T47D (cell line): ENCODE data around the gene HOMEZ.
"Not testable (repeated sequence)": the region's sequence is repeated elsewhere in the genome, so short reads cannot be mapped to it uniquely, and the experiment has no call there.

Experiments
- DNase-seq, 2 experiments: peaks; one replicate each; pipeline versions ENCODE4 v3.0.0 to v3.0.0-alpha.2; 2011 to 2012; ENCODE audit warnings: low read depth in 1 of 2, low spot score in 1 of 2
- JUND ChIP-seq: IDR thresholded peaks from 2 replicates; pipeline ENCODE4 v1.6.1; 2012; ENCODE audit warnings: low read depth
- in situ Hi-C: cut with HindIII; loops from 2 replicates; pipeline ENCODE4 v1.10.0; 2016; ENCODE audit warnings: low sequenced_read_pairs, low pct_unique_long_range_greater_than_20kb

HOMEZ gene, protein sequence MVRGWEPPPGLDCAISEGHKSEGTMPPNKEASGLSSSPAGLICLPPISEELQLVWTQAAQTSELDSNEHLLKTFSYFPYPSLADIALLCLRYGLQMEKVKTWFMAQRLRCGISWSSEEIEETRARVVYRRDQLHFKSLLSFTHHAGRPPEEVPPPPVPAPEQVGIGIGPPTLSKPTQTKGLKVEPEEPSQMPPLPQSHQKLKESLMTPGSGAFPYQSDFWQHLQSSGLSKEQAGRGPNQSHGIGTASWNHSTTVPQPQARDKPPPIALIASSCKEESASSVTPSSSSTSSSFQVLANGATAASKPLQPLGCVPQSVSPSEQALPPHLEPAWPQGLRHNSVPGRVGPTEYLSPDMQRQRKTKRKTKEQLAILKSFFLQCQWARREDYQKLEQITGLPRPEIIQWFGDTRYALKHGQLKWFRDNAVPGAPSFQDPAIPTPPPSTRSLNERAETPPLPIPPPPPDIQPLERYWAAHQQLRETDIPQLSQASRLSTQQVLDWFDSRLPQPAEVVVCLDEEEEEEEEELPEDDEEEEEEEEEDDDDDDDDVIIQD

DNA sequence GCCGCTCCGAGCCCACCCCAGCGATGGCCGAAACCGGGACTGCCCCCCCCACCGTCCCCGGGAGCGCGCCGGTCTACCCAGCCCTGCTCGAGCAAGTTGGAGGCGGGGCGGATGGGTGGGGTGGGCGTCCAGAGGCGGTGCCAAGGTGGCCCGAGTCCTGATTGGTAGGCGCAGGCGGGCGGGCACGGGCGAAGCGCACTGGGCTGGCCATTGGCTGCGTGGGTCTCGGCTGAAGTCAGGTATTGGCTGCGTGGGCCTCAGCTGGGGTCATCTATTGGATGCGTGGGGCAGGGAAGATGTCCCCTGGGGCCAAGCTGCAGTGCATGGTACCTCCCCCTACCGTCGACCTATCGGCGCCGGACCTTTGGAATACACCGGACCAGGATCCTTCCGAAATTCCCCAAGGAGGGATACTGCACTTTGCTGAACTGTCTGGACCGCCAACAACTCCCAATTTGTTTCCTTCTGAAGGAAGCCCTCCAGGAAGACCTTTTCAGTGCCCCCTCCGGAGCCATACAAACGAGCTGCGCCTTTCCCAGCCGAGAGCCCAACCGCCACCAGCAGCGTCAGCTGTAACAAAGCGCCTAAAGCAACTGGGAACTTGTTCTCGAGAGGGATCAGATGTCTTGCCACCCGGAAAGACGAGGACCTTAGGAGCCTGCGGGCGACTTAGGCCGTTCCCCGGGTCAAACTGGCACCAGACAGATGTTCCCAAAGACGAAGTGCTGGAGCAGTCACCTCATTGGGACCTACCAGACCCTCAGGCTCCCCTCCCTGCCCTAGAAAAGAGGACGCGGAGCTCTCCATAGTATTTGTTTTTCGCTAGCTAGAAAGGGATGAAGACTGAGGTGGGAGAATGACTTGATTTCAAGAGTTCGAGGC, at the start of gene HOMEZ:
TSS of gene HOMEZ (minus strand) at position 113 of the 882 bp plus-strand sequence. CDS start 180 bp downstream, outside the sequence.
- TF ChIP-seq JUND: no peak

DNA sequence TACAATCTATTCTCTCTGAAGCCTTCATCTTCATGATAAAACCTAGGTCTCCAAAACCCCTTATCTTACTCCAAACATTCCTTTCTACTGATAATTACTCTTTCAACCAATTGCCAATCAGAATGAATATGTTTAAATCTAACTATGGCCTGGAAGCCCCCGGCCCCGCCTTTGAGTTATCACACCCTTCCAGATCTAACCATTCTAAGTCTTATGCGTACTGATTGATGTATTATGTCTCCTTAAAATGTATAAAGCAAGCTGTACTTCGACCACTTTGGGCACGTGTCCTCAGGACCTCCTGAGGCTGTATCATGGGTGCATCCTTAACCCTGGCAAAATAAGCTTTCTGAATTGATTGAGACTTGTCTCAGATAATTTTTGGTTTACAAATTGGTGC, 49.7 kb upstream of the HOMEZ start:
- no peak for TF ChIP-seq JUND
- DNase-seq: no peak
- in situ Hi-C loops: no loop called here

More for the DNA sequence above, at the start of gene HOMEZ:
- peak; percentile 87 to 97 for DNase-seq
- in situ Hi-C loops: no loop called here

DNA sequence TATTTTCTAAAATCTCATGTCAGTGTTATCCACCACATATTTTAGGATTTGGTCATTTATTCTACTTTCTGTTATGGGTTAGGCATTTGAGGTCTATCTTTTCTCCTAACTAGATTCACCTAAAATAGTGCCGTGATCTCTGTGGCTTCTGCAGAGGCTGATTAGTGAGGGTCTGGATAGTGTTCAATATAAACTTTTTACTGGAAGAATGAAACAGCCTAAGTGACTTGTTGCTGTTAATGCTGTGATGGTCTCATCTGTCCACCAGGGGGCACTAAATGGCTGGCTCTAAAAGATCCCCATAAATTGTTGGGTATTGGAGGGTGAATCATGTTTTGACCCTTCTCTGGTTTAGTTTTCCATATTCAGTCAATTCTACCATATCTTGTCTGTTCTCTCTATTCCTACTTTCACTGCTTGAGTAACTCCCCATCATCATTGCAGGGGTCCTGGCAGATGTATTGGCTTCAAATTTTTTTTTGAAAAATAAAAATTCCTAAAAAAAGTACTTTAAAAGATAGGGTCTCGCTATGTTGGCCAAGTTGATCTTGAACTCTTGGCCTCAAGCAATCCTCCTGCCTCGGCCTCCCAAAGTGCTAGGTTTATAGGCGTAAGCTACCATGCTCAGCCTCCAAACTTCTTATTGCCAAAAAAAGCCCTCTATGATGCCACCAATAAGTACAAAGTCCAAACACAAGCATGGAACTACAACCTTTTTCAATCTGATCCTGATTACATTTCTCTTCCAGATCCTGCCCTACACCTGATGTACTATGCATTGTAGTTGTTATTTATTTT, 42.2 kb upstream of the HOMEZ start:
- in situ Hi-C loops: no loop called here
- peak; percentile 58 to 77 for DNase-seq
- TF ChIP-seq JUND: no peak

DNA sequence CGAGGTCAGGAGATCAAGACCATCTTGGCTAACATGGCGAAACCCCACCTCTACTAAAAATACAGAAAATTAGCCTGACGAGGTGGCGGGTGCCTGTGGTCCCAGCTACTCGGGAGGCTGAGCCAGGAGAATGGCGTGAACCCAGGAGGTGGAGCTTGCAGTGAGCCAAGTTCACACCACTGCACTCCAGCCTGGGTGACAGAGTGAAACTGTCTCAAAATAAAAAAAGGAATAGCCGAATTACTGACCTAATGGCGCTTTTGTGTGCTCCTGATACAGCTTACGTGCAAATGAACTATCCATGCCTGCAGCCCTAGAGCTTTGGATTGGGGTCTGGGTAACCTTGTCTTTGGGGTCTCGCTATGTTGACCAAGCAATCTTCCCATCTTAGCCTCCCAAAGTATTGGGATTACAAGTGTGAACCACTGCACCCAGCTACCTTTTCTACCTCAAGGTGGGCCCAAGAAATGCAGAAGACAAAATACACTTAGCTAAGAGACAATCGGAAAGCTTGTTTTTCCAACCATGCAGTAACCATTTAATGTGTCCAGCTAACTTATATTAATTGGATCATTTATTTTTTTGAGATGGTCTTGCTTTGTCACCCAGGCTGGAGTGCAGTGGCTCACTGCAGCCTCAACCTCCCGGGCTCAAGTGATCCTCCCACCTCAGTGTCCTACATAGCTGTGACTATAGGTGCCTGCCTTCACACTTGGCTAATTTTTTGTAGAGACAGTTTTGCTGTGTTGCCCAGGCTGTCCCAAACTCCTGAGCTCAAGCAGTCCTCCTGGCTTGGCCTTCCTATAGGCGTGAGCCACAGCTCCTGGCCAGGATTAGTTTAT, 40.8 kb upstream of the HOMEZ start:
- in situ Hi-C loops: no loop called here
- DNase-seq: no peak
- TF ChIP-seq JUND: no peak

DNA sequence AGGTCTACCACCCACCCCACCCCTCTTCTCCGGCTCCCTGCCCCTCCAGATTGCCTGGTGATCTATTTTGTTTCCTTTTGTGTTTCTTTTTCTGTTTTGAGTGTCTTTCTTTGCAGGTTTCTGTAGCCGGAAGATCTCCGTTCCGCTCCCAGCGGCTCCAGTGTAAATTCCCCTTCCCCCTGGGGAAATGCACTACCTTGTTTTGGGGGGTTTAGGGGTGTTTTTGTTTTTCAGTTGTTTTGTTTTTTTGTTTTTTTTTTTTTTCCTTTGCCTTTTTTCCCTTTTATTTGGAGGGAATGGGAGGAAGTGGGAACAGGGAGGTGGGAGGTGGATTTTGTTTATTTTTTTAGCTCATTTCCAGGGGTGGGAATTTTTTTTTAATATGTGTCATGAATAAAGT, 39.8 kb upstream of the HOMEZ start:
- in situ Hi-C loops: not testable (repeated sequence)

DNA sequence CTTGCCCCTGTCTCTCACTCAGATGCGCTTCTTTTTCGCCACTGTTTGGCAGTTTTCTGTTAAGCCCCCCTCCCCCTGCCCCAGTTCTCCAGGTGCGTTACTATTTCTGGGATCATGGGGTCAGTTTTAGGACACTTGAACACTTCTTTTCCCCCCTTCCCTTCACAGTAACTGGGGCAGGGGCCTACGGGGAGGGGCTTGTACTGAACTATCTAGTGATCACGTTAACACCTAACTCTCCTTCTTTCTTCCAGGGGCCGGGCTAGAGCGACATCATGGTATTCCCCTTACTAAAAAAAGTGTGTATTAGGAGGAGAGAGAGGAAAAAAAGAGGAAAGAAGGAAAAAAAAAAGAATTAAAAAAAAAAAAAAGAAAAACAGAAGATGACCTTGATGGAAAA, 39.1 kb upstream of the HOMEZ start:
- in situ Hi-C loops: no loop called here
- TF ChIP-seq JUND: no peak
- no peak for DNase-seq

More for the DNA sequence above, 39.8 kb upstream of the HOMEZ start:
- not testable (repeated sequence) for DNase-seq

DNA sequence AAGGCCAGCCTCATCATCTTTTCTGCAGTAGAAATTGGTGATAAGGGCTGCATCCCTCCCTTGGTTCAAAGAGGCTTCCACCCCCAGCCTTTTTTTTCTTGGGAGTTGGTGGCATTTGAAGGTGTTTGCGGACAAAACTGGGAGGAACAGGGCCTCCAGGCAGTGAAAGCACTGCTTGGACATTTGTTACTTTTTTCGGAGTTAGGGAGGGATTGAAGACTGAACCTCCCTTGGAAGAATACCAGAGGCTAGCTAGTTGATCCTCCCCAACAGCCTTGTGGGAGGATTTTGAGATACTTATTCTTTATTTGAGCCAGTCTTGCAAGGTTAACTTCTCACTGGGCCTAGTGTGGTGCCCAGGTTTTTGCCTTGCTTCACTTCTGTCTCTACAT, 38.5 kb upstream of the HOMEZ start:
- DNase-seq: no peak
- TF ChIP-seq JUND: no peak
- in situ Hi-C loops: no loop called here

DNA sequence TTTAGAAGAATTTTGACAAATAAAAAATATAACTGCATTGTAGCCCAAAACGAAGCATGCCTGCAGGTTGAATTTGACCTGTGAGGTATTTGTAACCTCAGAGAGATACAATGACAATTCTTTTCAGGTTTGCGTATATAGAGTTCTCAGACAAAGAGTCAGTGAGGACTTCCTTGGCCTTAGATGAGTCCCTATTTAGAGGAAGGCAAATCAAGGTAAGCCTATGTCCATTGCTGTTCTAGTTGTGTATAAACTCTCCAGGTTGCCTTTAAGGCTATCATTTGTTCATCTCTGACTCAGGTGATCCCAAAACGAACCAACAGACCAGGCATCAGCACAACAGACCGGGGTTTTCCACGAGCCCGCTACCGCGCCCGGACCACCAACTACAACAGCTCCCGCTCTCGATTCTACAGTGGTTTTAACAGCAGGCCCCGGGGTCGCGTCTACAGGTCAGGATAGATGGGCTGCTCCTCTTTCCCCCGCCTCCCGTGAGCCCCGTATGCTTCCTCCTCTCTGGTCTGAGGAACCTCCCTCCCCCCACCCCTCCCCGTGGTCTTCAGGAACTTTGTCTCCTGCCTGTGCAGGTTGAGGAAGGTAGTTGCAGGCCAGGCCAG, 38.0 kb upstream of the HOMEZ start:
- no peak for TF ChIP-seq JUND
- DNase-seq: no peak
- in situ Hi-C loops: no loop called here

DNA sequence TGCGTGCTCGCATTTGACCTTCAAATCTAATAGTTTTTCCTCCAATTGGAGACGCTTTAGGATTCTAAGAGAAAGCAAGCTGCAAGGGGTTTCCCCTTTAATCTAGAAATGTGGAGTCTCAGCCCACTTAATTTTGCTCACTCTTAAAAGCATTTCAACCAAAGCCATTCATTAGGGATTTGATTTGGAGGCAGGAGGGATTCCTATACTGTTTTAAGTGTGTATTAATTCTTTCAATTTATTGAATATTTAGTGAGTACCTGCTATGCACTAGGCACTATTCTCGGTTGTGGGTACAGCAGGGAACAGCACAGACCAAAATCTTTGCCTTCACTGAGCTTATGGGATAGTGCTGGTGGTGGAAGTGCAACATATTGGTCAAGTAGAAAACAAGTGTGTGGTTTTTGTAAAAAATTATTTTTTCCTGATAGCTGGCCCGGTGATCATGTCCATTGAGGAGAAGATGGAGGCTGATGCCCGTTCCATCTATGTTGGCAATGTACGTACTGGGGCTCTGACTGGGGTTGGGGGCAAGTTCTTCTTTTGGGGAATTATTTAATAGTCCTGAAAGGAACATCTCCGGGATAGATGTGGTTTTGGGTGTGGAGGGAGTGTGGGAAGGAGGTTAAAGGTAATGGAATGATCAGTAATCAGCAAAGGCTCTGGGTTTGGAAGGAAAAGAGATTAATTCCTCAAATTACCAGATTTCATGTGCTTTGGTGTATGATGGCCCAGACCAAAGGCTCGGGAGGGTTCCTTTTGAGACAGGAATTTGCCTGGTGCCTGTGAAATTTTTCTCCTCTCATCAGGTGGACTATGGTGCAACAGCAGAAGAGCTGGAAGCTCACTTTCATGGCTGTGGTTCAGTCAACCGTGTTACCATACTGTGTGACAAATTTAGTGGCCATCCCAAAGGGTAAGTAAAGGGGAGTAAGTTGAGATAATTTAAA, 36.9 kb upstream of the HOMEZ start:
- TF ChIP-seq JUND: no peak
- no peak for DNase-seq
- in situ Hi-C loops: no loop called here
